H9 (cell line): ENCODE data around the gene ZNF564. TPM values are rescaled to one million over a fixed set of nuclear protein-coding genes. Genes with fewer than 3 reads are reported as not detected.

ENCODE experiments used
- DNase-seq: peaks from one replicate; pipeline ENCODE4 v3.0.0-alpha.2; 2017
- H2AFZ ChIP-seq: one replicate; pipeline ENCODE4 v1.6.1; 2013; ENCODE audit warnings: mild to moderate bottlenecking, low read length, control low read depth, moderate library complexity
- H2AK5ac ChIP-seq: 2 replicates; pipeline ENCODE4 v1.6.1; 2013; ENCODE audit warnings: low read length, control low read depth, mixed read lengths; ENCODE audit not compliant: insufficient read length
- H2BK120ac ChIP-seq: one replicate; pipeline ENCODE4 v1.6.1; 2013; ENCODE audit warnings: low read depth, mild to moderate bottlenecking, low read length, control low read depth, inconsistent platforms; ENCODE audit not compliant: poor library complexity, severe bottlenecking
- H2BK12ac ChIP-seq: 2 replicates; pipeline ENCODE4 v1.6.1; 2013; ENCODE audit warnings: low read length, control low read depth, mixed read lengths, low read depth; ENCODE audit not compliant: insufficient read length
- H2BK15ac ChIP-seq: 2 replicates; pipeline ENCODE4 v1.6.1; 2013; ENCODE audit warnings: low read depth, low read length, control low read depth
- H2BK20ac ChIP-seq: one replicate; pipeline ENCODE4 v1.6.1; 2013; ENCODE audit warnings: low read depth, mild to moderate bottlenecking, low read length, control low read depth, inconsistent platforms; ENCODE audit not compliant: poor library complexity, severe bottlenecking
- H2BK5ac ChIP-seq: 2 replicates; pipeline ENCODE4 v1.6.1; 2013; ENCODE audit warnings: low read length, control low read depth, mixed read lengths; ENCODE audit not compliant: insufficient read length
- H3K14ac ChIP-seq: 2 replicates; pipeline ENCODE4 v1.6.1; 2013; ENCODE audit warnings: low read length, control low read depth; ENCODE audit not compliant: insufficient read depth
- H3K18ac ChIP-seq: 2 replicates; pipeline ENCODE4 v1.6.1; 2013; ENCODE audit warnings: low read depth, mild to moderate bottlenecking, mixed read lengths, low read length, control low read depth; ENCODE audit not compliant: insufficient read length
- H3K23ac ChIP-seq: 2 replicates; pipeline ENCODE4 v1.6.1; 2013; ENCODE audit warnings: low read length, control low read depth, mixed read lengths, low read depth; ENCODE audit not compliant: insufficient read length
- H3K23me2 ChIP-seq: 2 replicates; pipeline ENCODE4 v1.6.1; 2013; ENCODE audit warnings: low read depth, mild to moderate bottlenecking, mixed read lengths, low read length, control low read depth; ENCODE audit not compliant: insufficient read length, poor library complexity, severe bottlenecking
- H3K27ac ChIP-seq: 2 replicates; pipeline ENCODE4 v1.5.1; 2013; ENCODE audit warnings: low read length, control low read depth, mixed read lengths, low read depth; ENCODE audit not compliant: insufficient read length
- H3K27me3 ChIP-seq: 2 replicates; pipeline ENCODE4 v1.6.1; 2013; ENCODE audit warnings: low read length, control low read depth, inconsistent platforms; ENCODE audit not compliant: insufficient read depth
- H3K4ac ChIP-seq: 2 replicates; pipeline ENCODE4 v1.6.1; 2013; ENCODE audit warnings: low read depth, mild to moderate bottlenecking, control low read depth, inconsistent platforms, low read length, moderate library complexity
- H3K4me1 ChIP-seq: 2 replicates; pipeline ENCODE4 v1.6.1; 2013; ENCODE audit warnings: low read length, control low read depth, inconsistent platforms; ENCODE audit not compliant: insufficient read depth
- H3K4me2 ChIP-seq: 2 replicates; pipeline ENCODE4 v1.6.1; 2013; ENCODE audit warnings: low read length, control low read depth, mixed read lengths; ENCODE audit not compliant: insufficient read length, insufficient read depth
- H3K56ac ChIP-seq: 2 replicates; pipeline ENCODE4 v1.6.1; 2013; ENCODE audit warnings: low read depth, mild to moderate bottlenecking, mixed read lengths, low read length, control low read depth; ENCODE audit not compliant: insufficient read length
- H3K79me1 ChIP-seq: 2 replicates; pipeline ENCODE4 v1.6.1; 2013; ENCODE audit warnings: low read depth, mild to moderate bottlenecking, moderate library complexity, low read length, control low read depth, inconsistent platforms; ENCODE audit not compliant: insufficient read depth, poor library complexity, severe bottlenecking
- H3K79me2 ChIP-seq: 2 replicates; pipeline ENCODE4 v1.6.1; 2013; ENCODE audit warnings: low read length, control low read depth, inconsistent platforms; ENCODE audit not compliant: insufficient read depth
- H3K9ac ChIP-seq: 2 replicates; pipeline ENCODE4 v1.6.1; 2013; ENCODE audit warnings: low read length, control low read depth, mixed read lengths; ENCODE audit not compliant: insufficient read length; ENCODE audit errors: extremely low read depth
- H3K9me3 ChIP-seq: one replicate; pipeline ENCODE4 v1.6.1; 2013; ENCODE audit warnings: low read depth, low read length, inconsistent platforms; ENCODE audit not compliant: control insufficient read depth
- H3T11ph ChIP-seq: one replicate; pipeline ENCODE4 v1.6.1; 2013; ENCODE audit warnings: mild to moderate bottlenecking, low read length, control low read depth, inconsistent platforms
- H4K20me1 ChIP-seq: one replicate; pipeline ENCODE4 v1.6.1; 2013; ENCODE audit not compliant: control insufficient read depth, insufficient read length, insufficient read depth
- H4K5ac ChIP-seq: 2 replicates; pipeline ENCODE4 v1.6.1; 2013; ENCODE audit warnings: low read depth, mild to moderate bottlenecking, mixed read lengths, low read length, control low read depth; ENCODE audit not compliant: insufficient read length
- H4K8ac ChIP-seq: replicated peaks from 2 replicates; pipeline ENCODE4 v1.6.1; 2013; ENCODE audit warnings: low read length, control low read depth, mixed read lengths, low read depth; ENCODE audit not compliant: insufficient read length
- H4K91ac ChIP-seq: 2 replicates; pipeline ENCODE4 v1.6.1; 2013; ENCODE audit warnings: low read depth, mild to moderate bottlenecking, moderate library complexity, mixed read lengths, low read length, control low read depth; ENCODE audit not compliant: insufficient read length
- H3K27ac Mint-ChIP-seq, 3 experiments: 2 replicates in 2 of 3; 3 replicates in 1 of 3; pipeline ENCODE4 v1.8.0; 2020 to 2021; ENCODE audit warnings: mixed read lengths in 3 of 3, mild to moderate bottlenecking in 1 of 3, moderate library complexity in 1 of 3
- H3K27me3 Mint-ChIP-seq: 2 replicates; pipeline ENCODE4 v1.8.0; 2021; ENCODE audit warnings: low read depth, mild to moderate bottlenecking, moderate library complexity, mixed read lengths
- H3K36me3 Mint-ChIP-seq, 3 experiments: 2 replicates in 2 of 3; 3 replicates in 1 of 3; pipeline ENCODE4 v1.8.0; 2020 to 2021; ENCODE audit warnings: low read depth in 3 of 3, mixed read lengths in 3 of 3; ENCODE audit not compliant: insufficient read depth in 1 of 3
- H3K4me1 Mint-ChIP-seq, 2 experiments: 2 replicates each; pipeline ENCODE4 v1.8.0; 2020; ENCODE audit warnings: mixed read lengths in 2 of 2
- H3K4me3 Mint-ChIP-seq, 2 experiments: 2 replicates in 1 of 2; 3 replicates in 1 of 2; pipeline ENCODE4 v1.8.0; 2020 to 2021; ENCODE audit warnings: mild to moderate bottlenecking in 2 of 2, mixed read lengths in 2 of 2, moderate library complexity in 1 of 2
- H3K9me3 Mint-ChIP-seq, 2 experiments: 2 replicates in 1 of 2; 3 replicates in 1 of 2; pipeline ENCODE4 v1.8.0; 2020; ENCODE audit warnings: mild to moderate bottlenecking in 2 of 2, mixed read lengths in 2 of 2, moderate library complexity in 1 of 2
- WGBS: extraction: QIAGEN DNeasy Blood & Tissue Kit; methylation state at CpG from one replicate; pipeline ENCODE4 v1.1.7; 2013; ENCODE audit warnings: missing lambda C conversion rate, low lambda C conversion rate, mixed read lengths; ENCODE audit not compliant: insufficient read length; ENCODE audit errors: extremely low coverage; 5-methylcytosine and 5-hydroxymethylcytosine counted together
- total RNA-seq: library from RNA; stranded (reverse); gene quantifications from 2 replicates; pipeline ENCODE4 v1.2.1, GENCODE V29; 2021
- TF ChIP-seq, protein P1 (sequence below): fragments of 200-600 bp; sonication (generic); conservative IDR thresholded peaks from 3 replicates; pipeline ENCODE4 v1.8.0; 2021; ENCODE audit warnings: antibody characterized with exemption, mild to moderate bottlenecking

The ZNF564 gene
- total RNA-seq, 1 experiment from 2014 or later, result 11.3 TPM

DNA sequence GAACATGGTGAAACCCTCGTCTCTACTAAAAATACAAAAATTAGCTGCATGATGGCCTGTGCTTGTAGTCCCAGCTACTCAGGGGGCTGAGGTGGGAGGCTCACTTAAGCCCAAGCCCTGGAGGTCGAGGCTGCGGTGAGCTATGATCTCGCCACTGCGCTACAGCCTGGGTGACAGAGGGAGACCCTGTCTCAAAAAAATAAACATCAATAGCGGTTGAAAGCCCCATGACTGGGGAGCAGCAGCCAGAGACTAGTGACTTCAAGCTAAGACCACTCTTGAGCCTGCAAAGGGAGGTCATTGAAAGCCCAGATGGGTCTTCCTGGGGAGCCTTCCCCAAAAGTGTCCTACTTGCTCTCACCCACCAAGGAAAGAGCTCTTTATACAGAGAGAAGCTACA lies 54.8 kb downstream of the ZNF564 start:
- no peak overlapping the region for H2BK5ac ChIP-seq
- no peak overlapping the region for H3K27ac ChIP-seq
- H2BK12ac ChIP-seq, result no peak overlapping the region
- H3K9ac ChIP-seq, result no peak overlapping the region
- Mint-ChIP-seq H3K27ac (no peak overlapping the region), H3K27me3 (peaks cover 9% of the 10 kb centered on the region), H3K9me3 (peaks cover 5% of the 10 kb centered on the region in 2 experiments; a peak in 3 of 5 replicates), H3K4me1 (peaks cover 8% of the 10 kb centered on the region in 2 experiments), H3K36me3 (no peaks in the 10 kb centered on the region; a peak in 1 of 7 replicates), H3K4me3 (peak overlapping the region in 1 of 2 experiments; percentile 81; a peak in 1 of 5 replicates)
- H2AFZ ChIP-seq, result no peak overlapping the region
- no peak overlapping the region for H3K56ac ChIP-seq
- TF ChIP-seq, protein P1, sequence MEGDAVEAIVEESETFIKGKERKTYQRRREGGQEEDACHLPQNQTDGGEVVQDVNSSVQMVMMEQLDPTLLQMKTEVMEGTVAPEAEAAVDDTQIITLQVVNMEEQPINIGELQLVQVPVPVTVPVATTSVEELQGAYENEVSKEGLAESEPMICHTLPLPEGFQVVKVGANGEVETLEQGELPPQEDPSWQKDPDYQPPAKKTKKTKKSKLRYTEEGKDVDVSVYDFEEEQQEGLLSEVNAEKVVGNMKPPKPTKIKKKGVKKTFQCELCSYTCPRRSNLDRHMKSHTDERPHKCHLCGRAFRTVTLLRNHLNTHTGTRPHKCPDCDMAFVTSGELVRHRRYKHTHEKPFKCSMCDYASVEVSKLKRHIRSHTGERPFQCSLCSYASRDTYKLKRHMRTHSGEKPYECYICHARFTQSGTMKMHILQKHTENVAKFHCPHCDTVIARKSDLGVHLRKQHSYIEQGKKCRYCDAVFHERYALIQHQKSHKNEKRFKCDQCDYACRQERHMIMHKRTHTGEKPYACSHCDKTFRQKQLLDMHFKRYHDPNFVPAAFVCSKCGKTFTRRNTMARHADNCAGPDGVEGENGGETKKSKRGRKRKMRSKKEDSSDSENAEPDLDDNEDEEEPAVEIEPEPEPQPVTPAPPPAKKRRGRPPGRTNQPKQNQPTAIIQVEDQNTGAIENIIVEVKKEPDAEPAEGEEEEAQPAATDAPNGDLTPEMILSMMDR, result no peak
- no peak overlapping the region for H3T11ph ChIP-seq
- no peak overlapping the region for H2AK5ac ChIP-seq
- H3K23ac ChIP-seq, result no peak overlapping the region
- H3K27me3 ChIP-seq, result no peaks in the 10 kb centered on the region
- no peak overlapping the region for H2BK15ac ChIP-seq
- no peak overlapping the region for H4K5ac ChIP-seq
- no peak overlapping the region for H2BK120ac ChIP-seq
- H2BK20ac ChIP-seq, result no peak overlapping the region
- H3K14ac ChIP-seq, result no peak overlapping the region
- no peaks in the 10 kb centered on the region for H3K9me3 ChIP-seq
- no peak overlapping the region for H4K91ac ChIP-seq
- H3K18ac ChIP-seq, result no peak overlapping the region
- H3K4me2 ChIP-seq, result no peak overlapping the region
- H3K79me2 ChIP-seq, result no peaks in the 10 kb centered on the region
- H4K8ac ChIP-seq, result no peak overlapping the region
- no peaks in the 10 kb centered on the region for H3K79me1 ChIP-seq
- DNase-seq, result no peak
- WGBS, result no CpG with 5 or more reads among the region's 6 CpGs
- H3K4me1 ChIP-seq, result no peaks in the 10 kb centered on the region
- H3K4ac ChIP-seq, result no peak overlapping the region
- peaks cover 3% of the 10 kb centered on the region for H3K23me2 ChIP-seq
- H4K20me1 ChIP-seq, result no peaks in the 10 kb centered on the region
